ENCODE measurements around the gene XPNPEP1. TPM values are rescaled to one million over a fixed set of nuclear protein-coding genes. Genes with fewer than 3 reads are reported as not detected.

XPNPEP1 gene
- total RNA-seq, 2 experiments from 2014 or later: 102 to 106 TPM

GRCh38 chr10:109898666-109899355, 24.5 kb downstream of the XPNPEP1 start:
- H3K27ac Mint-ChIP-seq: no peak overlapping the region
- DNase-seq: no peak
- CTCF ChIA-PET: interaction anchor here (0.8 to 4.9 kb wide), 6 partner anchors 12 to 81 kb away, joined by 3 to 30 read pairs (median 4); no protein-coding TSS in a partner anchor
- H3K4me3 Mint-ChIP-seq: no peak overlapping the region
- H3K36me3 Mint-ChIP-seq (ENCODE audit: low read depth): peaks cover 64% of the 10 kb centered on the region
- ATAC-seq: no peak
- POLR2A ChIA-PET: interaction anchor here (0.9 to 1.0 kb wide), 2 partner anchors 12 to 18 kb away, joined by 3 to 4 read pairs; no protein-coding TSS in a partner anchor
- no peaks in the 10 kb centered on the region for H3K27me3 Mint-ChIP-seq (ENCODE audit: low read depth)
- peaks cover 49% of the 10 kb centered on the region for H3K4me1 Mint-ChIP-seq (ENCODE audit: low read depth)
- no peaks in the 10 kb centered on the region for H3K9me3 Mint-ChIP-seq (ENCODE audit: insufficient read depth)

GRCh38 chr10:109898007-109898406, 25.3 kb downstream of the XPNPEP1 start:
- no peaks in the 10 kb centered on the region for H3K9me3 Mint-ChIP-seq (ENCODE audit: insufficient read depth)
- H3K27ac Mint-ChIP-seq: no peak overlapping the region

DNA sequence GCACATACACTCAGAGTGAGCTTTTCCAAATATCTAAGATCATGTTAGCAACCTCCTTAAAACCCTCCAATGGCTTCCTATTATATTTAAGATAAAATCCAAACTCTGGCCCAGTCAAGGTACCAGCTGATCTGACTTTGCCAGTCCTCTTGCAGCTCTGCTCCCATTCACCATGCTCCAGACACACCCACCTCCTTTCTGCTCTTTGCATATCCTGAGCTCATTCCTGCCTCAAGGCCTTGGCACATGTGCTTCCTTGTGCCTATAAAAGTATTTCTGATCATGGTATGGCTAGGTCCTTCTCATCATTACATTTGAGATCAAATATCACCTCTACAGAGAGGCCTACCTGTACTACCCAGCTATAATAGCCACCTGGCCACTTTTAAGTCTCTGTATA, 27.5 kb downstream of the XPNPEP1 start:
- H3K4me3 Mint-ChIP-seq: no peak overlapping the region
- H3K36me3 Mint-ChIP-seq (ENCODE audit: low read depth): peaks cover 71% of the 10 kb centered on the region
- DNase-seq: no peak
- CTCF ChIA-PET: interaction anchor here (0.7 to 4.9 kb wide), 5 partner anchors 12 to 242 kb away, joined by 3 to 30 read pairs (median 3); no protein-coding TSS in a partner anchor
- H3K9me3 Mint-ChIP-seq (ENCODE audit: insufficient read depth): no peaks in the 10 kb centered on the region
- POLR2A ChIA-PET: interaction anchor here (0.7 to 0.8 kb wide), 2 partner anchors 15 to 23 kb away, joined by 3 read pairs; no protein-coding TSS in a partner anchor
- peak overlapping the region; percentile 70 for H3K27ac Mint-ChIP-seq
- ATAC-seq: no peak
- no peaks in the 10 kb centered on the region for H3K27me3 Mint-ChIP-seq (ENCODE audit: low read depth)
- peaks cover 53% of the 10 kb centered on the region for H3K4me1 Mint-ChIP-seq (ENCODE audit: low read depth)

More at GRCh38 chr10:109898007-109898406, 25.3 kb downstream of the XPNPEP1 start:
- Mint-ChIP-seq H3K27me3 (ENCODE audit: low read depth) (no peaks in the 10 kb centered on the region), H3K36me3 (ENCODE audit: low read depth) (peaks cover 64% of the 10 kb centered on the region), H3K4me3 (no peak overlapping the region), H3K4me1 (ENCODE audit: low read depth) (peaks cover 47% of the 10 kb centered on the region)
- CTCF ChIA-PET: interaction anchor here (1.2 to 4.9 kb wide), 3 partner anchors 12 to 80 kb away, joined by 3 to 30 read pairs (median 5); no protein-coding TSS in a partner anchor
- no peak for DNase-seq
- no peak for ATAC-seq
- POLR2A ChIA-PET: no interaction called here

DNA sequence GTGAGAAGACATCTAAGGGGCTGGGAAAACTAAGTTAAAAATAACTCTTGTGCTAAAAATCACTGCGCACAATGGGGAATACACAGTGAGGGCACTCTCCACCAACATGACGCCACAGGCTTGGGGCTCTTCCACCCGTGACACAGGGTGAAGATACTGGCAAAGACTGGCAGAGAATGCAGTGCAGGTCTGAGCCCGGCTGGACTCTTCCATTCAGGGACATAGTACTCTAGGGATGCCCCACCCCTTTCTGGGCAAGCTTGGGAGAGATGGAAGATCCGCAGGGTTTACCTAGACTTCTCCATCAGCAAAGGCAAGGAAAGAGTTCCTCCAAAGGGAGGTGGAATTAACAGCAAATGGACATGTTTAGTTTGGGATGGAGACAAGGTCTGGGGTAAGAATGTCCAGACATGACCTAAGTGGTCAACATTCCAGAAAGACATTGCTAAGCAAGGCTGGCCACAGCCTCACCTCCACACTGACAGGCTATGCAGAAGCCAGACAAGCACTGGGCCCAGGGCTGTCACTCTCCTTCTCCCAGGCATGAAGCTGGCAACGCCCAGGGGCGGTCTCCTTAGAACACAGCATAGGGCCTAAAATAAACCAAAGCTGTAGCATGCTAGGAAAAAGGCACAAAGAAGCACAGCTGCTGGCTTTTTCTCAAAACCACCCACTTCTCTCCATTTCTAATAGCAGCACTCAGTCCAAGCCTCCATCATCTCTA, 28.1 kb downstream of the XPNPEP1 start:
- Mint-ChIP-seq H3K27ac (no peak overlapping the region), H3K36me3 (ENCODE audit: low read depth) (peaks cover 70% of the 10 kb centered on the region), H3K4me1 (ENCODE audit: low read depth) (peaks cover 51% of the 10 kb centered on the region), H3K9me3 (ENCODE audit: insufficient read depth) (no peaks in the 10 kb centered on the region), H3K4me3 (no peak overlapping the region), H3K27me3 (ENCODE audit: low read depth) (no peaks in the 10 kb centered on the region)
- DNase-seq (no peak), ATAC-seq (no peak)
- ChIA-PET CTCF (interaction anchor here (0.7 to 4.9 kb wide), 6 partner anchors 12 to 242 kb away, joined by 3 to 30 read pairs (median 3); no protein-coding TSS in a partner anchor), POLR2A (interaction anchor here (0.7 to 0.8 kb wide), 2 partner anchors 16 to 23 kb away, joined by 3 read pairs; no protein-coding TSS in a partner anchor)

GRCh38 chr10:109894516-109894915, 28.8 kb downstream of the XPNPEP1 start:
- no peak for ATAC-seq
- CTCF ChIA-PET: interaction anchor here (1.5 to 3.1 kb wide), 3 partner anchors 11 to 18 kb away, joined by 3 to 17 read pairs (median 4); no protein-coding TSS in a partner anchor
- H3K9me3 Mint-ChIP-seq (ENCODE audit: insufficient read depth): no peaks in the 10 kb centered on the region
- H3K4me3 Mint-ChIP-seq: no peak overlapping the region
- no peak overlapping the region for H3K27ac Mint-ChIP-seq
- H3K27me3 Mint-ChIP-seq (ENCODE audit: low read depth): no peaks in the 10 kb centered on the region
- H3K36me3 Mint-ChIP-seq (ENCODE audit: low read depth): peaks cover 68% of the 10 kb centered on the region
- no peak for DNase-seq
- POLR2A ChIA-PET: no interaction called here
- peaks cover 48% of the 10 kb centered on the region for H3K4me1 Mint-ChIP-seq (ENCODE audit: low read depth)

DNA sequence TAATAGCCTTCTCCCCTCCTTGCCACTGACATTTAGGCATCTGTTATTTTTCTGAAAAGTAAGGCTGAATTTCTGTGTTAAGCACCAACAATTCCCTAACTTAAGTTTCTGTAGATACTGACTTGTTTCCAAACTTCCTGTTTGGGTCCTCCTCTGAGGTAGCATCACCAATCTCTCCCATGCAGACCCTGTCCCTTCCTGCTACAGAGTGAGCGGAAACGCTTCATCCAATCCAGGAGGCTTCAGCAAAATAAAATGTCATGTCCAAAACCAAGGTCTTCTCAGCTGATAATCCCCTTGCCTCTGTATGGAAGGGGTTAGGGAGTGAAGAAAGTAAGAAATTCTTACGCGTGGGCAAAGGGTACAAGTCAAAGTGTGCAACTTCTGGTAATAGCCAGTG, 29.9 kb downstream of the XPNPEP1 start:
- POLR2A ChIA-PET: no interaction called here
- H3K36me3 Mint-ChIP-seq (ENCODE audit: low read depth): peaks cover 62% of the 10 kb centered on the region
- CTCF ChIA-PET: interaction anchor here (1.2 to 3.1 kb wide), 3 partner anchors 9 to 86 kb away, joined by 4 to 17 read pairs (median 4); no protein-coding TSS in a partner anchor

GRCh38 chr10:109892931-109893330, 30.4 kb downstream of the XPNPEP1 start:
- Mint-ChIP-seq H3K4me3 (no peak overlapping the region), H3K4me1 (ENCODE audit: low read depth) (peaks cover 44% of the 10 kb centered on the region), H3K27ac (peak overlapping the region; percentile 22), H3K9me3 (ENCODE audit: insufficient read depth) (no peaks in the 10 kb centered on the region), H3K27me3 (ENCODE audit: low read depth) (no peaks in the 10 kb centered on the region), H3K36me3 (ENCODE audit: low read depth) (peaks cover 61% of the 10 kb centered on the region)
- ATAC-seq (no peak), DNase-seq (no peak)
- ChIA-PET CTCF (interaction anchor here (1.2 to 3.1 kb wide), 5 partner anchors 9 to 86 kb away, joined by 4 to 17 read pairs (median 4); no protein-coding TSS in a partner anchor), POLR2A (interaction anchor here (1.5 kb wide), 1 partner anchor 14 kb away, joined by 3 read pairs; no protein-coding TSS in a partner anchor)

More for the DNA sequence above, 29.9 kb downstream of the XPNPEP1 start:
- peaks cover 44% of the 10 kb centered on the region for H3K4me1 Mint-ChIP-seq (ENCODE audit: low read depth)
- H3K27me3 Mint-ChIP-seq (ENCODE audit: low read depth): no peaks in the 10 kb centered on the region
- H3K9me3 Mint-ChIP-seq (ENCODE audit: insufficient read depth): no peaks in the 10 kb centered on the region
- ATAC-seq (no peak), DNase-seq (no peak)
- H3K4me3 Mint-ChIP-seq: no peak overlapping the region
- peak overlapping the region; percentile 22 for H3K27ac Mint-ChIP-seq

GRCh38 chr10:109892117-109892516, 31.2 kb downstream of the XPNPEP1 start:
- Mint-ChIP-seq H3K4me1 (ENCODE audit: low read depth) (peaks cover 48% of the 10 kb centered on the region), H3K9me3 (ENCODE audit: insufficient read depth) (no peaks in the 10 kb centered on the region), H3K27me3 (ENCODE audit: low read depth) (no peaks in the 10 kb centered on the region), H3K27ac (peak overlapping the region; percentile 53), H3K4me3 (no peak overlapping the region), H3K36me3 (ENCODE audit: low read depth) (peaks cover 60% of the 10 kb centered on the region)
- no peak for DNase-seq
- ATAC-seq: no peak
- CTCF ChIA-PET: interaction anchor here (0.7 to 3.1 kb wide), 7 partner anchors 8 to 100 kb away, joined by 3 to 17 read pairs (median 4); no protein-coding TSS in a partner anchor
- POLR2A ChIA-PET: interaction anchor here (0.5 to 1.5 kb wide), 3 partner anchors 15 to 330 kb away, joined by 3 to 4 read pairs (median 3); no protein-coding TSS in a partner anchor

DNA sequence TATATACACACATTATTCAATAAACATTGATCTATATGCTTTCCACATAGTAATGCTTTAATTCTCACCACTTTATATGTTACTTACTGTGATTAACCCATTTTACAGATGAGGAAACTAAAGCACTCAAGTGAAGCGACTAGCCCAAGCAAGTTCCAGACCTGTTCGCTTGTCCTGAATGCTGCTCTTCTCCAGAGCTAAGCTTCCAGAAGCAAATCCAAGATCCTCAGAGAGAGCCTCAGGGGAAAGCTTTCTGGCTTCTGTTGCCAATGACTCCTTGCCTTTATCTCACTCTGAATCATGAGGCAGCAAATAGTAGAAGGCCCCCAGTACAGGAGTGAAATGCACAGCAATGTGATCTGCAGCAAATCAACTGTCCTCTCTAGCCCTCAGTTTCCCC, 32.2 kb downstream of the XPNPEP1 start:
- Mint-ChIP-seq H3K9me3 (ENCODE audit: insufficient read depth) (no peaks in the 10 kb centered on the region), H3K36me3 (ENCODE audit: low read depth) (peaks cover 64% of the 10 kb centered on the region), H3K27me3 (ENCODE audit: low read depth) (no peaks in the 10 kb centered on the region), H3K27ac (no peak overlapping the region), H3K4me1 (ENCODE audit: low read depth) (peaks cover 58% of the 10 kb centered on the region), H3K4me3 (no peak overlapping the region)
- DNase-seq (no peak), ATAC-seq (no peak)
- POLR2A ChIA-PET: interaction anchor here (1.2 kb wide), 1 partner anchor 20 kb away, joined by 4 read pairs; no protein-coding TSS in a partner anchor
- CTCF ChIA-PET: no interaction called here

- ATAC-seq: no peak
- H3K27me3 Mint-ChIP-seq (ENCODE audit: low read depth): no peaks in the 10 kb centered on the region
- H3K4me3 Mint-ChIP-seq: no peak overlapping the region
- no peak for DNase-seq
- H3K27ac Mint-ChIP-seq: no peak overlapping the region
- CTCF ChIA-PET: interaction anchor here (0.6 to 1.2 kb wide), 2 partner anchors 45 to 248 kb away, joined by 3 to 5 read pairs; no protein-coding TSS in a partner anchor
- peaks cover 53% of the 10 kb centered on the region for H3K4me1 Mint-ChIP-seq (ENCODE audit: low read depth)
- no peaks in the 10 kb centered on the region for H3K9me3 Mint-ChIP-seq (ENCODE audit: insufficient read depth)
- H3K36me3 Mint-ChIP-seq (ENCODE audit: low read depth): peaks cover 65% of the 10 kb centered on the region
- POLR2A ChIA-PET: interaction anchor here (0.7 kb wide), 1 partner anchor 21 kb away, joined by 4 read pairs; no protein-coding TSS in a partner anchor
Observed at GRCh38 chr10:109889867-109890266, 33.4 kb downstream of the XPNPEP1 start.

GRCh38 chr10:109887776-109888175, 35.5 kb downstream of the XPNPEP1 start:
- Mint-ChIP-seq H3K4me1 (ENCODE audit: low read depth) (peaks cover 46% of the 10 kb centered on the region), H3K9me3 (ENCODE audit: insufficient read depth) (no peaks in the 10 kb centered on the region), H3K4me3 (no peak overlapping the region), H3K27me3 (ENCODE audit: low read depth) (no peaks in the 10 kb centered on the region), H3K36me3 (ENCODE audit: low read depth) (peaks cover 74% of the 10 kb centered on the region), H3K27ac (no peak overlapping the region)
- POLR2A ChIA-PET: no interaction called here
- DNase-seq: no peak
- CTCF ChIA-PET: interaction anchor here (1.0 kb wide), 1 partner anchor 319 kb away, joined by 3 read pairs; no protein-coding TSS in a partner anchor
- ATAC-seq: no peak
